Thyroid gland (tissue), 4 donors: ENCODE measurements around the gene HYPK. TPM values are rescaled to one million over a fixed set of nuclear protein-coding genes. Genes with fewer than 3 reads are reported as not detected.
"Not testable (repeated sequence)": the region's sequence is repeated elsewhere in the genome, so short reads cannot be mapped to it uniquely, and the experiment has no call there.

ENCODE experiments used
- DNase-seq, 2 donors: peaks; one replicate each; pipeline ENCODE4 v3.0.0-alpha.2; 2019
- H3K27ac ChIP-seq, 3 donors: fragments of 200-600 bp; sonication (generic); 1 replicate in 2 of 3; 2 replicates in 1 of 3; pipeline ENCODE4 v1.5.1; 2016 to 2019; ENCODE audit warnings: mild to moderate bottlenecking in 1 of 3, moderate library complexity in 1 of 3
- H3K27me3 ChIP-seq: fragments of 200-600 bp; sonication (generic); one replicate; pipeline ENCODE4 v1.5.1; 2019
- H3K36me3 ChIP-seq, 2 donors: fragments of 200-600 bp; sonication (generic); one replicate each; pipeline ENCODE4 v1.5.1; 2016 to 2019
- H3K4me1 ChIP-seq, 2 donors: fragments of 200-600 bp; sonication (generic); one replicate each; pipeline ENCODE4 v1.5.1; 2017 to 2019
- H3K4me3 ChIP-seq, 3 donors: fragments of 200-600 bp; sonication (generic); replicated peaks in 1 of 3; 1 replicate in 2 of 3; 2 replicates in 1 of 3; pipeline ENCODE4 v1.5.1; 2016; ENCODE audit warnings: mild to moderate bottlenecking in 1 of 3
- H3K9me3 ChIP-seq: fragments of 200-600 bp; sonication (generic); one replicate; pipeline ENCODE4 v1.5.1; 2017
- CTCF ChIP-seq, 6 experiments: fragments of 200-600 bp in 3 of 6; fragments of 450-650 bp in 3 of 6; sonication (generic) in 3 of 6; IDR thresholded peaks; one replicate each; pipeline ENCODE4 v1.5.1; 2016 to 2019; ENCODE audit warnings: antibody characterized with exemption in 6 of 6, mild to moderate bottlenecking in 2 of 6, inconsistent platforms in 1 of 6, moderate library complexity in 1 of 6
- POLR2A ChIP-seq, 2 donors: fragments of 450-650 bp; IDR thresholded peaks; one replicate each; pipeline ENCODE4 v1.6.1; 2017; ENCODE audit warnings: antibody characterized with exemption in 2 of 2, mild to moderate bottlenecking in 2 of 2, moderate library complexity in 1 of 2
- WGBS, 2 donors: methylation state at CpG; one replicate each; pipeline ENCODE4 v1.1.5; 2017; 5-methylcytosine and 5-hydroxymethylcytosine counted together
- intact Hi-C: fragments of 100-400 bp; cut with DNase I; formaldehyde crosslinking; loops from one replicate; pipeline ENCODE4 v1.15.1; 2023
- microRNA counts, 2 donors: library from miRNA; unstranded; fragments of <30 nt; microRNA quantifications; one replicate each; lab custom pipeline; 2016 to 2017
- microRNA-seq: library from miRNA; unstranded; fragments of <30 nt; microRNA quantifications from one replicate; pipeline ENCODE4, GENCODE V29; 2016
- small RNA-seq: library from RNA; depleted of rRNA; stranded (forward); fragments of <200 nt; gene quantifications from one replicate; pipeline ENCODE3, GENCODE V24; 2016
- total RNA-seq, 4 donors: library from RNA; depleted of rRNA; stranded (reverse); fragments of >200 nt; gene quantifications; one replicate each; pipeline ENCODE4 v1.2.3, GENCODE V29; 2016

The HYPK gene
- total RNA-seq, 4 donors from 2014 or later = 11.6 to 23.4 (median 12.5) TPM

DNA sequence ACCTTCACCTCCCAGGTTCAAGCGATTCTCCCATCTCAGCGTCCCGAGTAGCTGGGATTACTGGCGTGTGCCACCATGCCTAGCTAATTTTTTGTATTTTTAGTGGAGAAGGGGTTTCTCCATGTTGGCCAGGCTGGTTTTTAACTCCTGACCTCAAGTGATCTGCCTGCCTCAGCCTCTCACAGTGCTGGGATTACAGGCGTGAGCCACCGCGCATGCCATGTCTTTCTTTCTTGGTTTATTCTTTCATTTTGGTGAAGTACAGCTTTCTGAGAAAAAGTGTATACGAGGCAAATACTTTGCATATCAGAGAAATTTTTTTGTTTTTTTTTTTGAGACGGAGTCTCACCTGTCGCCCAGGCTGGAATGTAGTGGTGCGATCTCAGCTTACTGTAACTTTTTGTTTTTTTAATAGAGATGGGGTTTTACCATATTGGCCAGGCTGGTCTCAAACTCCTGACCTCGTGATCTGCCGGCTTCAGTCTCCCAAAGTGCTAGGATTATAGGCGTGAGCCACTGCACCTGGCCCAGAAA is 31.2 kb downstream of the HYPK start:
- H3K4me3 ChIP-seq, H3K36me3 ChIP-seq, H3K27me3 ChIP-seq, H3K4me1 ChIP-seq, H3K9me3 ChIP-seq, DNase-seq, intact Hi-C loops, H3K27ac ChIP-seq: not testable (repeated sequence)
- WGBS, 2 donors = 94 to 96% methylated on average over 14 of the region's 14 CpGs

- intact Hi-C loops, H3K27ac ChIP-seq, H3K27me3 ChIP-seq, DNase-seq, H3K36me3 ChIP-seq, H3K4me1 ChIP-seq, H3K9me3 ChIP-seq, H3K4me3 ChIP-seq: not testable (repeated sequence)
- 95 to 97% methylated on average over 6 of the region's 6 CpGs for WGBS, 2 donors
Observed at GRCh38 chr15:43832485-43832884, 32.1 kb downstream of the HYPK start.

DNA sequence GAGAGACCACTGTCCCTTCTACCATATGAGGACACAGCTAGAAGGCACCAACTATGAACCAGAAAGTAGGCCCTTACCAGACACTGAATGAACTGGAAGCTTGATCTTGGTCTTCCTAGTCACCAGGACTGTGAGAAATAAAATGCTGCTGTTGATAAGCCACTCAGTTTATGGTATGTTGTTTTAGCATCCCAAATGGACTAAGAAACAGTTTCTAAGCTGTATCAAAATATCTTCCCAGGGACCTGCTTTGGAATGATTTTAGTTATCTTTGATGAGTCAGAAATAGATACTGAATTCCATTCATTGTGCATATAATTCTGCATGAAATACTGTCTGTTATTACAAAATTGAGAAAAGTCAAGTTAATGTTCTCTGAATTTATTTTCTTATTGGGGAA is 45.0 kb downstream of the HYPK start:
- no peaks in the 10 kb centered on the region for H3K36me3 ChIP-seq
- no peaks in the 10 kb centered on the region for H3K9me3 ChIP-seq
- TF ChIP-seq POLR2A (IDR thresholded peaks at IDR 0.05) (no peak), CTCF (IDR thresholded peaks at IDR 0.05) (no peak)
- H3K4me1 ChIP-seq = no peaks in the 10 kb centered on the region
- no peak overlapping the region for H3K4me3 ChIP-seq
- DNase-seq = no peak
- intact Hi-C loops = no loop called here
- no peak overlapping the region for H3K27ac ChIP-seq
- no peaks in the 10 kb centered on the region for H3K27me3 ChIP-seq

DNA sequence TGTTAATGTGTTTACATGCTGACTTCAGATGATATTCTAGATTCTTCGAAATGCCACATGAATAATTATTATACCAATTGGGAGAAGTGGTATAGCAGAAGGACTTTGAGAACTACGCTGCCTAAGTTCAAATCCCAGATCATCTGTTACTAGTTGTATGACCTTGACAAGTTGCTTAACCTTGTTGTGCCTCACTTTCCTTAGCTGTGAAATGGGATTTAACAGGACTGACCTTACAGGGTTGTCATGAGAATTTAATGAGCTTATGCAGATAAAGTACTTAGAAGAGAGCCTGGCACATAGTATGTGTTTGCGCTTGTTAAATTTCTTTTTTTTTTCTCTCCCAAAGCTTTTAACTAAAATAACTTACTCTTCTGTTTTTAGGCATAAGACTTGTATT is 50.9 kb downstream of the HYPK start:
- no peaks in the 10 kb centered on the region for H3K9me3 ChIP-seq
- H3K27ac ChIP-seq = no peak overlapping the region
- no peaks in the 10 kb centered on the region for H3K27me3 ChIP-seq
- 96 to 99% methylated on average over 3 of the region's 3 CpGs for WGBS, 2 donors
- no peak for TF ChIP-seq CTCF (IDR thresholded peaks at IDR 0.05)
- no peak for TF ChIP-seq POLR2A (IDR thresholded peaks at IDR 0.05)
- no peaks in the 10 kb centered on the region for H3K36me3 ChIP-seq
- H3K4me1 ChIP-seq = no peaks in the 10 kb centered on the region
- intact Hi-C loops = no loop called here
- no peak for DNase-seq
- no peak overlapping the region for H3K4me3 ChIP-seq

- no peak for DNase-seq
- no peak overlapping the region for H3K4me3 ChIP-seq
- WGBS, 2 donors = 98% methylated on average over 4 of the region's 4 CpGs
- no peaks in the 10 kb centered on the region for H3K36me3 ChIP-seq
- H3K27ac ChIP-seq = no peak overlapping the region
- no peaks in the 10 kb centered on the region for H3K27me3 ChIP-seq
- intact Hi-C loops = no loop called here
- TF ChIP-seq CTCF (IDR thresholded peaks at IDR 0.05) = no peak
- no peaks in the 10 kb centered on the region for H3K4me1 ChIP-seq
- no peaks in the 10 kb centered on the region for H3K9me3 ChIP-seq
Observed at GRCh38 chr15:43852607-43853006, 52.2 kb downstream of the HYPK start.

MicroRNAs encoded within 50 kb of the gene (microRNA counts, 767-probe panel; counts per million panel counts)
- 0 counts per million in 2 donors for microRNA hsa-miR-1282 (lab: Ali Mortazavi, UCI)

Small RNA genes within 50 kb of the gene (microRNA-seq; reads per million reads assigned to microRNA genes)
- gene MIR1282 = not detected

Small RNA genes within 50 kb of the gene (small RNA-seq; reads per million reads assigned to genes)
- not detected for gene MIR1282

Other genes with a start within 250 kb of the HYPK start
- 100 to 1,000 TPM in 1 of 4 donors, 10 to 100 TPM in 3; 26.3 to 107 (median 52.3) TPM for gene PPIP5K1, start 210.4 kb upstream of the HYPK start, total RNA-seq
- 10 to 100 TPM in 3 of 4 donors, 1 to 10 TPM in 1; 4.3 to 41.2 (median 21.8) TPM for gene CKMT1B, start 206.6 kb upstream of the HYPK start, total RNA-seq
- gene STRC, start 181.8 kb upstream of the HYPK start, total RNA-seq = 1 to 10 TPM in 3 of 4 donors, under 1 TPM in 1; 0.13 to 1.3 (median 1.2) TPM
- gene CATSPER2, start 151.8 kb upstream of the HYPK start, total RNA-seq = 1 to 10 TPM; 4.0 to 7.6 (median 6.7) TPM
- gene CKMT1A, start 106.7 kb upstream of the HYPK start, total RNA-seq = 10 to 100 TPM in 1 of 4 donors, 1 to 10 TPM in 3; 3.8 to 14.8 (median 5.2) TPM
- gene PDIA3, start 54.2 kb upstream of the HYPK start, total RNA-seq = 100 to 1,000 TPM; 307 to 764 (median 542) TPM
- gene ELL3, start 23.6 kb upstream of the HYPK start, total RNA-seq = 10 to 100 TPM in 1 of 4 donors, 1 to 10 TPM in 3; 2.1 to 11.4 (median 5.3) TPM
- gene SERF2, start 8.3 kb upstream of the HYPK start, total RNA-seq = 1,000 to 10,000 TPM in 2 of 4 donors, 100 to 1,000 TPM in 2; 331 to 1,163 (median 700) TPM
- gene SERINC4, start 379 bp upstream of the HYPK start, total RNA-seq = under 1 TPM in 1 of 4 donors, not detected in 3; 0.33 TPM
- 10 to 100 TPM; 20.4 to 24.5 (median 22.7) TPM for gene MFAP1, start 24.1 kb downstream of the HYPK start, total RNA-seq
- 1 to 10 TPM; 1.6 to 6.6 (median 4.8) TPM for gene WDR76, start 26.4 kb downstream of the HYPK start, total RNA-seq